ENCODE results near the gene ERBB2.

DNA sequence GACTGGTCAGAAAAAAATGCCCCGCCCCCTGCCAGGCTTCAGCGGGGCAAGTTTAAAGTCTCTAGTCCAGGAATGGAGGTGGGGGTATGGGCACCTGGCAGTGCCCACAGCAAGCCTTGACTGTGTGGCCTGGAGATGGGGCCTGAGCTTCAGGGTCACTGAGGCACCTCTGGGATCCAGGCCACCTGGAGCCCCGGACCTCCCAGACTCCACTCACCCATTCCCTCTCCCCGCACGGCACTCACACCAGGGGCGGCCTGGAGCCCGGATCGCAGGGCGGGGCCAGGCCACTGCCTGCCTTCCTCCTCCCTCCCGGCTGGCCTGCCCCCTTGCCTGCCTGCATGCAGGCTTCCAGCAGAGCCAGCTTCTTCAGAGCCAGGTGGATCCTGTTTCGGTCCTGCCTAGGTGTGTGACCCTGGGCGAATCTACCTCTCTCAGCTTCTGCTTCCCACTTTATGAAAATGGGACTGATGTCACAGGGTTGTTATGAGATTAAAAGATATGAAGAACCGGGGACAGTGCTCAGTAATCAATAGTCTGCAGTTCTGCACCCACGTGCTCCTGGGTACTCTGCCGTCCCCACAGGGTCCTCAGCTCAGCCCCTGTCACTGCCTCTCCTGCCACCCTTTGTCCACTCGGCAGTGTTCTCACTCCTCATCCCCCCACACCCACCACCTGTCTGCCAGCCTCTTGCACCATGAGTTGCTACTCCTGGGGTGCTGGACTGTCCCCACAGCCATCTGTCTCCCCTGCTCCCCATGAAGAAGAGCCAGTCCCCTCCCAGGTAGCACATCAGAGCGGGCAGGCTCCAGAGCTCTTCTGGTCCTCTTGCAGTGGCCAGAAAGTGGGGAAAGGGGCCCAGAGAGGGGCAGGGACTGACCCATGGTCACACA is 35.9 kb upstream of the ERBB2 start:
- TF ChIP-seq EZH2phosphoT487 (IDR thresholded peaks at IDR 0.05; ENCODE audit: insufficient read depth, low read depth) (no peak), EZH2 (IDR thresholded peaks at IDR 0.05; ENCODE audit: insufficient read depth, poor library complexity, severe bottlenecking) (no peak)

Data from GM23248 (cell line).